HepG2 (cell line): Measurements from ENCODE around the gene UBTF. TPM values are rescaled to one million over a fixed set of nuclear protein-coding genes. Genes with fewer than 3 reads are reported as not detected.
A peak's percentile ranks its signal among the peaks of the same experiment; 100 is the strongest.

Experiments
- DDIT3 ChIP-seq: sonication (generic); formaldehyde crosslinking; IDR thresholded peaks from 2 replicates; pipeline ENCODE4 v1.4.0; 2020; ENCODE audit warnings: mild to moderate bottlenecking, missing genetic modification reagents
- KLF16 ChIP-seq, 2 experiments: sonication (generic) in 1 of 2; formaldehyde crosslinking in 1 of 2; IDR thresholded peaks; 2 replicates each; pipeline versions ENCODE4 v1.6.1 to v1.8.0; 2016 to 2023; ENCODE audit warnings: missing genetic modification reagents in 2 of 2, missing compliant biosample characterization in 1 of 2
- MLX ChIP-seq: IDR thresholded peaks from 2 replicates; pipeline ENCODE4 v1.6.1; 2016
- PRDM15 ChIP-seq: sonication (generic); formaldehyde crosslinking; IDR thresholded peaks from 2 replicates; pipeline ENCODE4 v1.4.0; 2020; ENCODE audit warnings: missing genetic modification reagents
- RNF2 ChIP-seq: fragments of 450-650 bp; conservative IDR thresholded peaks from 2 replicates; pipeline ENCODE4 v1.6.1; 2016; ENCODE audit warnings: low read depth
- SMARCE1 ChIP-seq: fragments of 450-650 bp; IDR thresholded peaks from 2 replicates; pipeline ENCODE4 v1.6.1; 2017; ENCODE audit warnings: borderline replicate concordance
- ZBTB20 ChIP-seq: sonication (generic); formaldehyde crosslinking; IDR thresholded peaks from 2 replicates; pipeline ENCODE4 v1.8.1; 2023; ENCODE audit warnings: missing genetic modification reagents, low read depth, mild to moderate bottlenecking, borderline replicate concordance
- ZBTB40 ChIP-seq, 2 experiments: fragments of 450-650 bp in 1 of 2; sonication (generic) in 1 of 2; formaldehyde crosslinking in 1 of 2; IDR thresholded peaks; 2 replicates each; pipeline versions ENCODE4 v1.6.1 to v1.8.0; 2016 to 2022; ENCODE audit warnings: antibody characterized with exemption in 1 of 2, mild to moderate bottlenecking in 1 of 2, missing genetic modification reagents in 1 of 2
- ZNF224 ChIP-seq: sonication (generic); formaldehyde crosslinking; IDR thresholded peaks from 2 replicates; pipeline ENCODE4 v1.5.0; 2020; ENCODE audit warnings: mild to moderate bottlenecking, missing genetic modification reagents
- ZNF274 ChIP-seq: sonication (generic); formaldehyde crosslinking; IDR thresholded peaks from 2 replicates; pipeline ENCODE4 v1.5.1; 2020; ENCODE audit warnings: mild to moderate bottlenecking, missing genetic modification reagents
- ZNF3 ChIP-seq: IDR thresholded peaks from 2 replicates; pipeline ENCODE4 v1.7.0; 2017; ENCODE audit warnings: inconsistent platforms
- ZNF343 ChIP-seq: sonication (generic); formaldehyde crosslinking; IDR thresholded peaks from 2 replicates; pipeline ENCODE4 v1.4.0; 2020; ENCODE audit warnings: mild to moderate bottlenecking, missing genetic modification reagents
- ZNF614 ChIP-seq: IDR thresholded peaks from 2 replicates; pipeline ENCODE4 v1.6.1; 2018; ENCODE audit warnings: missing biosample characterization, missing genetic modification reagents, inconsistent platforms, borderline replicate concordance
- ZNF777 ChIP-seq: sonication (generic); formaldehyde crosslinking; IDR thresholded peaks from 2 replicates; pipeline ENCODE4 v1.4.0; 2020; ENCODE audit warnings: missing genetic modification reagents
- ZNF780A ChIP-seq: sonication (generic); formaldehyde crosslinking; IDR thresholded peaks from 2 replicates; pipeline ENCODE4 v1.8.0; 2022; ENCODE audit warnings: mild to moderate bottlenecking, missing genetic modification reagents, moderate library complexity
- polyA plus RNA-seq, 8 experiments: library from polyadenylated mRNA; depleted of rRNA in 3 of 8; stranded (reverse) in 7 of 8; unstranded in 1 of 8; fragments of >200 nt; fragmentation: Illumina TruSeq in 4 of 8; extraction: Trizol in 4 of 8; gene quantifications; 2 replicates each; pipeline versions ENCODE4 v1.2.1 to v1.2.3, GENCODE V29; 2011 to 2016; ENCODE audit warnings: low read depth in 4 of 8, missing spikeins in 1 of 8, mixed read lengths in 1 of 8; ENCODE audit not compliant: insufficient read depth in 1 of 8
- total RNA-seq, 5 experiments: library from RNA; depleted of rRNA; stranded (reverse); fragments of >200 nt; fragmentation: Illumina TruSeq; extraction: Trizol; gene quantifications; 2 replicates each; pipeline ENCODE4 v1.2.3, GENCODE V29; 2016; ENCODE audit warnings: low read depth in 1 of 5

UBTF gene
- total and polyA plus RNA-seq, 2 of the 13 experiments (the other 11 are each of a cell fraction or from before 2014, with no cell fraction given) = 15.2 to 60.9 TPM

DNA sequence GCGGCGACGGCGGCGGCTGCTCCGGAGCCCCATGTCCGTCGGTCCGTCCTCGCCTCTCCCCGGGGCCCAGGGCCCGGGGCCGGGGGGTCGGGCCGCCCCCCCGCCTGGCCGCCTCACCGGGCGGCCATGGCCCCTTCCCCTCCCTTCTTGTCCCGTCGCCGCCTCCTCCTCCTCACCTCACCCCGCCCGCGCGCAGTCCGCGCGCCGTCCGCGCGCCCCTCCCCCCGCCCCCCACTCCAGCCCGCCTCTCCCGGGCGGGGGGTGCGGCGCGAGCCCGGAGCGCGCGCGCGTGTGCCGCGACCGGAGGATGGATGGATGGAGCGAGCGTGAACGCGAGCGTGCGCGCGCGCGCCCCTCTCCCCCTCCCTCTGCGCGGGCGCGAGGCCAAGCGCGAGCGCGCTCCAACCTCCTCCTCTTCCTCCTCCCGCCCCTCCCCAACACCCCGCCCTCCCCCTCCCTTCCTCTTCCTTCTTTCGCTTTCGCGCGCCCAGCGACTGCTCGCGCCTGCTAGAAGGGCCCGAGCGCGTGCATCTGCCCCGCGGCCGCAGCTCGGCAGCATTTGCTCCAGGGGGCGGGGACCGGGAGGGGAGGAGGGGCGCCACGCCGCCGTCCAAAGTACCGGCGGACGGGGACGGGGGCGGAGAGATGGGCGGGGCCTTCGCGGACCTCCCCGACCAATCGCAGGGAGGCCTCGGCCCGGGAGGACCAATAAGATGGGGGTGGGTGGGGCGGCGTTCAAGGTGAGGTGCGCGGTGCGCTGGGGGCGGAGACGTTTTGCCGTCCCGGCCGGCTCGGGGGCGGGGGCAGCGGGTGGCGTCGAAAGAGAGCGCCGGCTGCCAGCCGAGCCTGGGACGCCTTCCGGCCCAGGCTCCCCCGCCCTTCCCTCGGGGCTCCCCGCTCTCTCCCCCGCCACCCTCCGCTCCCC, 19.7 kb downstream of the UBTF start, which contains the start of gene ATXN7L3 (continued):
- TF ChIP-seq ZBTB40 (IDR thresholded peaks at IDR 0.05) = no peak
- no peak; the same call in 1 of the 2 replicates for TF ChIP-seq ZBTB40 (CRISPR knock-in tag; IDR thresholded peaks at IDR 0.05)
- no peak for TF ChIP-seq ZNF3 (CRISPR knock-in tag)
- no peak for TF ChIP-seq ZNF274 (CRISPR knock-in tag)
- no peak for TF ChIP-seq ZNF614 (CRISPR knock-in tag)
- no peak for TF ChIP-seq ZNF780A
- TF ChIP-seq ZBTB20 = no peak
- no peak for TF ChIP-seq RNF2
- TF ChIP-seq KLF16 (CRISPR knock-in tag; IDR thresholded peaks at IDR 0.05) = peak in 1 of 2 experiments; percentile 80; a peak in 1 of 4 replicates
- TF ChIP-seq PRDM15 = no peak
- TF ChIP-seq SMARCE1 = no peak
- TF ChIP-seq MLX (CRISPR knock-in tag) = no peak
- no peak for TF ChIP-seq ZNF224 (CRISPR knock-in tag)
- no peak for TF ChIP-seq ZNF343 (CRISPR knock-in tag)
- no peak for TF ChIP-seq DDIT3 (CRISPR knock-in tag)
- peak; percentile 94 for TF ChIP-seq ZNF777 (CRISPR knock-in tag)
